HCT116 (cell line): ENCODE results near the gene ARHGEF38. TPM values are rescaled to one million over a fixed set of nuclear protein-coding genes. Genes with fewer than 3 reads are reported as not detected.

Source experiments
- ATAC-seq: fragments of 200-7000 bp; cut with Tn5 transposase; 2 replicates; pipeline ENCODE4 v1.9.1; 2020; ENCODE audit warnings: mild to moderate bottlenecking, moderate library complexity
- BruUV-seq: library from RNA; stranded (reverse); fragments of 400-500 nt; replicated peaks from 2 replicates; lab custom pipeline; 2021; lab: Mats Ljungman, UMichigan
- CTCF ChIA-PET: fragments of 300-600 bp; sonication (Branson Sonifier 250); formaldehyde crosslinking; loops from one replicate; lab custom pipeline; 2021; ENCODE audit warnings: antibody characterized with exemption; lab: Charles Lee
- POLR2A ChIA-PET: fragments of 300-600, 350-600 bp; sonication (Branson Sonifier 250); formaldehyde crosslinking; loops from one replicate; lab custom pipeline; 2021; ENCODE audit warnings: antibody characterized with exemption; lab: Charles Lee
- RAD21 ChIA-PET, 2 experiments: fragments of 300-600 bp; sonication (Branson Sonifier 250); formaldehyde crosslinking; loops; one replicate each; lab custom pipeline; 2023; ENCODE audit warnings: low total read pairs in 2 of 2; ENCODE audit not compliant: uncharacterized antibody in 2 of 2, unreplicated experiment in 2 of 2, low non-redundant PET in 1 of 2; lab: Charles Lee
- DNase-seq: peaks from one replicate; pipeline ENCODE4 v3.0.0-alpha.2; 2010; ENCODE audit warnings: low read depth, low spot score
- H2AFZ ChIP-seq: fragments of 200-600 bp; shearing (Covaris generic), sonication (generic); 2 replicates; pipeline ENCODE4 v1.6.1; 2017; ENCODE audit warnings: low read depth, mixed run types, mixed read lengths, antibody characterized with exemption, low read length; ENCODE audit not compliant: poor library complexity, severe bottlenecking
- H3K27ac ChIP-seq: 2 replicates; pipeline ENCODE4 v1.5.1; 2012; ENCODE audit warnings: low read depth, low read length
- H3K27me3 ChIP-seq: fragments of 200-600 bp; sonication (generic); 2 replicates; pipeline ENCODE4 v1.6.1; 2016; ENCODE audit warnings: mixed run types, low read length, mixed read lengths; ENCODE audit not compliant: insufficient read depth
- H3K36me3 ChIP-seq, 2 experiments: fragments of 200-500 bp in 1 of 2; fragments of 200-600 bp in 1 of 2; sonication (Bioruptor generic) in 1 of 2; sonication (generic) in 1 of 2; 2 replicates each; pipeline versions ENCODE4 v1.5.1 to v1.6.1; 2014 to 2016; ENCODE audit warnings: low read length in 2 of 2, inconsistent platforms in 1 of 2, mixed read lengths in 1 of 2, mixed run types in 1 of 2; ENCODE audit not compliant: insufficient read depth in 2 of 2, control insufficient read depth in 1 of 2
- H3K4me1 ChIP-seq, 2 experiments: fragments of 200-600 bp in 1 of 2; sonication (generic) in 1 of 2; 2 replicates each; pipeline versions ENCODE4 v1.5.1 to v1.6.1; 2012 to 2017; ENCODE audit warnings: low read length in 2 of 2, inconsistent platforms in 1 of 2, mild to moderate bottlenecking in 1 of 2, mixed read lengths in 1 of 2, mixed run types in 1 of 2, moderate library complexity in 1 of 2; ENCODE audit not compliant: insufficient read depth in 2 of 2, control insufficient read depth in 1 of 2
- H3K4me2 ChIP-seq: fragments of 200-600 bp; sonication (generic); 2 replicates; pipeline ENCODE4 v1.6.1; 2017; ENCODE audit warnings: mixed run types, low read length, mixed read lengths
- H3K4me3 ChIP-seq, 2 experiments: fragments of 200-600 bp in 1 of 2; sonication (generic) in 1 of 2; replicated peaks in 1 of 2; 2 replicates each; pipeline ENCODE4 v1.5.1; 2011 to 2016; ENCODE audit warnings: low read length in 2 of 2, control low read depth in 1 of 2, low read depth in 1 of 2, mild to moderate bottlenecking in 1 of 2, mixed read lengths in 1 of 2, mixed run types in 1 of 2
- H3K79me2 ChIP-seq: fragments of 200-600 bp; sonication (generic); 2 replicates; pipeline ENCODE4 v1.6.1; 2017; ENCODE audit warnings: mild to moderate bottlenecking, mixed run types, low read length, moderate library complexity, mixed read lengths; ENCODE audit not compliant: insufficient read depth
- H3K9ac ChIP-seq: fragments of 200-600 bp; sonication (generic); 2 replicates; pipeline ENCODE4 v1.6.1; 2016; ENCODE audit warnings: low read length, mixed read lengths
- H3K9me2 ChIP-seq: fragments of 200-600 bp; sonication (generic), shearing (Covaris generic); 2 replicates; pipeline ENCODE4 v1.6.1; 2017; ENCODE audit warnings: mixed run types, mild to moderate bottlenecking, moderate library complexity; ENCODE audit not compliant: insufficient read depth
- H3K9me3 ChIP-seq, 2 experiments: fragments of 200-500 bp in 1 of 2; fragments of 200-600 bp in 1 of 2; sonication (Bioruptor generic) in 1 of 2; sonication (generic) in 1 of 2; 2 replicates each; pipeline ENCODE4 v1.6.1; 2014 to 2017; ENCODE audit warnings: low read length in 2 of 2, mixed read lengths in 2 of 2, inconsistent platforms in 1 of 2, low read depth in 1 of 2, mild to moderate bottlenecking in 1 of 2, mixed run types in 1 of 2, moderate library complexity in 1 of 2; ENCODE audit not compliant: control insufficient read depth in 1 of 2, insufficient read depth in 1 of 2
- H4K20me1 ChIP-seq: fragments of 200-600 bp; sonication (generic), shearing (Covaris generic); 2 replicates; pipeline ENCODE4 v1.6.1; 2017; ENCODE audit warnings: mixed run types, mild to moderate bottlenecking, moderate library complexity; ENCODE audit not compliant: insufficient read depth
- CEBPB ChIP-seq: IDR thresholded peaks from 2 replicates; pipeline ENCODE4 v1.6.1; 2012; ENCODE audit warnings: low read depth
- CTCF ChIP-seq, 3 experiments: fragments of 200-600 bp in 1 of 3; sonication (generic) in 1 of 3; IDR thresholded peaks in 2 of 3; conservative IDR thresholded peaks in 1 of 3; 2 replicates each; pipeline ENCODE4 v1.5.1; 2012 to 2017; ENCODE audit warnings: low read depth in 2 of 3, low read length in 2 of 3, antibody characterized with exemption in 1 of 3, borderline replicate concordance in 1 of 3, control low read depth in 1 of 3, mild to moderate bottlenecking in 1 of 3, mixed read lengths in 1 of 3, mixed run types in 1 of 3, moderate library complexity in 1 of 3; ENCODE audit not compliant: insufficient read depth in 1 of 3
- EGR1 ChIP-seq: IDR thresholded peaks from 2 replicates; pipeline ENCODE4 v1.6.1; 2012; ENCODE audit warnings: low read depth
- ELF1 ChIP-seq: IDR thresholded peaks from 2 replicates; pipeline ENCODE4 v1.6.1; 2012; ENCODE audit warnings: low read depth, borderline replicate concordance
- EZH2 ChIP-seq: fragments of 200-600 bp; sonication (generic); IDR thresholded peaks from 2 replicates; pipeline ENCODE4 v1.6.1; 2017; ENCODE audit warnings: antibody characterized with exemption, mixed run types
- EZH2phosphoT487 ChIP-seq: fragments of 200-600 bp; IDR thresholded peaks from 2 replicates; pipeline ENCODE4 v1.6.1; 2018; ENCODE audit warnings: antibody characterized with exemption, borderline replicate concordance
- JUND ChIP-seq: IDR thresholded peaks from 2 replicates; pipeline ENCODE4 v1.6.1; 2012
- MAX ChIP-seq: IDR thresholded peaks from 2 replicates; pipeline ENCODE4 v1.6.1; 2012
- POLR2A ChIP-seq: IDR thresholded peaks from 2 replicates; pipeline ENCODE4 v1.7.0; 2011; ENCODE audit warnings: borderline replicate concordance; ENCODE audit not compliant: insufficient read depth, insufficient read length; ENCODE audit errors: extremely low read depth
- RAD21 ChIP-seq: IDR thresholded peaks from 2 replicates; pipeline ENCODE4 v1.6.1; 2012; ENCODE audit warnings: low read depth, mild to moderate bottlenecking
- REST ChIP-seq: IDR thresholded peaks from 2 replicates; pipeline ENCODE4 v1.6.1; 2012; ENCODE audit warnings: low read depth
- SIN3A ChIP-seq: IDR thresholded peaks from 2 replicates; pipeline ENCODE4 v1.6.1; 2012; ENCODE audit warnings: low read depth
- SRF ChIP-seq: IDR thresholded peaks from 2 replicates; pipeline ENCODE4 v1.6.1; 2012; ENCODE audit warnings: low read depth
- TCF7L2 ChIP-seq: IDR thresholded peaks from 2 replicates; pipeline ENCODE4 v1.7.0; 2011; ENCODE audit warnings: borderline replicate concordance, inconsistent platforms; ENCODE audit not compliant: insufficient read depth, insufficient read length; ENCODE audit errors: extremely low read depth
- ZBTB33 ChIP-seq: IDR thresholded peaks from 2 replicates; pipeline ENCODE4 v1.6.1; 2011; ENCODE audit warnings: mild to moderate bottlenecking, low read length, moderate library complexity; ENCODE audit not compliant: insufficient replicate concordance; ENCODE audit errors: extremely low read depth
- ZNF274 ChIP-seq: fragments of 200-500 bp; sonication (Bioruptor generic); IDR thresholded peaks from 2 replicates; pipeline ENCODE4 v1.6.1; 2014; ENCODE audit warnings: mild to moderate bottlenecking, low read depth, low read length, inconsistent platforms
- intact Hi-C: fragments of 100-400 bp; cut with micrococcal nuclease; formaldehyde crosslinking; loops from 2 replicates; pipeline ENCODE4 v1.10.0; 2022
- total RNA-seq: library from RNA; stranded (reverse); gene quantifications from one replicate; pipeline ENCODE4 v1.2.1, GENCODE V29; 2021; ENCODE audit not compliant: unreplicated experiment

Gene ARHGEF38
- total RNA-seq, 1 experiment from 2014 or later: not detected

- intact Hi-C loops: no loop called here
- Histone ChIP-seq H3K9me3 (no peaks in the 10 kb centered on the region), H3K27me3 (no peaks in the 10 kb centered on the region), H3K79me2 (no peaks in the 10 kb centered on the region), H3K9ac (no peak overlapping the region), H3K9me2 (no peaks in the 10 kb centered on the region), H2AFZ (no peak overlapping the region), H4K20me1 (no peaks in the 10 kb centered on the region), H3K36me3 (no peaks in the 10 kb centered on the region), H3K4me1 (no peaks in the 10 kb centered on the region), H3K4me2 (no peak overlapping the region), H3K4me3 (no peak overlapping the region), H3K27ac (no peak overlapping the region)
- ATAC-seq (no peak), DNase-seq (no peak)
- no TSS peak for BruUV-seq
- ChIA-PET POLR2A (no interaction called here), CTCF (no interaction called here), RAD21 (no interaction called here)
- TF ChIP-seq JUND: no peak
- no peak for TF ChIP-seq EZH2
- TF ChIP-seq EZH2phosphoT487: no peak
- no peak for TF ChIP-seq RAD21
- TF ChIP-seq REST: no peak
- TF ChIP-seq TCF7L2: no peak
- TF ChIP-seq CTCF (IDR thresholded peaks at IDR 0.05 in 2 of 3, conservative IDR thresholded peaks at IDR 0.05 in 1 of 3; ENCODE audit: borderline replicate concordance in 1 of 3, insufficient read depth in 1 of 3, low read depth in 2 of 3, low read length in 2 of 3): no peak
- TF ChIP-seq MAX: no peak
- no peak for TF ChIP-seq SRF
- no peak for TF ChIP-seq ZBTB33
- no peak for TF ChIP-seq ZNF274
- TF ChIP-seq ELF1: no peak
- no peak for TF ChIP-seq CEBPB
- TF ChIP-seq EGR1: no peak
- TF ChIP-seq POLR2A: no peak
- TF ChIP-seq SIN3A: no peak
These were observed 25.8 kb upstream of the ARHGEF38 start for GRCh38 chr4:105526656-105527055.
